HFFc6 (cell line): ENCODE measurements around the gene DRAXIN. TPM values are rescaled to one million over a fixed set of nuclear protein-coding genes. Genes with fewer than 3 reads are reported as not detected.

Source experiments
- DNase-seq: peaks from one replicate; pipeline ENCODE4 v3.0.0-alpha.2; 2018
- H3K27ac Mint-ChIP-seq: 2 replicates; pipeline ENCODE4 v1.8.0; 2020; ENCODE audit warnings: mild to moderate bottlenecking, mixed read lengths
- H3K27me3 Mint-ChIP-seq: 2 replicates; pipeline ENCODE4 v1.8.0; 2021; ENCODE audit warnings: mild to moderate bottlenecking, moderate library complexity, mixed read lengths; ENCODE audit not compliant: insufficient read depth
- H3K36me3 Mint-ChIP-seq: 2 replicates; pipeline ENCODE4 v1.8.0; 2021; ENCODE audit warnings: low read depth, mixed read lengths
- H3K4me1 Mint-ChIP-seq: 2 replicates; pipeline ENCODE4 v1.8.0; 2020; ENCODE audit warnings: low read depth, mixed read lengths
- H3K4me3 Mint-ChIP-seq: 2 replicates; pipeline ENCODE4 v1.8.0; 2020; ENCODE audit warnings: mild to moderate bottlenecking, moderate library complexity, mixed read lengths
- H3K9me3 Mint-ChIP-seq: 2 replicates; pipeline ENCODE4 v1.8.0; 2020; ENCODE audit warnings: mild to moderate bottlenecking, mixed read lengths
- CTCF ChIP-seq: fragments of 200-600 bp; sonication (generic); IDR thresholded peaks from 2 replicates; pipeline ENCODE4 v1.5.0; 2021; ENCODE audit warnings: antibody characterized with exemption, mild to moderate bottlenecking
- total RNA-seq, 6 experiments: library from RNA; stranded (reverse); fragmentation: NEBNext Ultra II Directional; extraction: Animal tissue kit (Norgen Biotek cat#: 25700); gene quantifications; 2 replicates in 1 of 6; 3 replicates in 5 of 6; pipeline ENCODE4 v1.2.3, GENCODE V29; 2021

DRAXIN gene
- total RNA-seq, 6 experiments from 2014 or later: not detected

GRCh38 chr1:11746795-11747487 is 55.4 kb downstream of the DRAXIN start:
- TF ChIP-seq CTCF: no peak
- H3K36me3 Mint-ChIP-seq: no peaks in the 10 kb centered on the region
- no peak overlapping the region for H3K27ac Mint-ChIP-seq
- peaks cover 13% of the 10 kb centered on the region for H3K4me1 Mint-ChIP-seq
- peaks cover 2% of the 10 kb centered on the region for H3K27me3 Mint-ChIP-seq
- no peak for DNase-seq
- no peak overlapping the region for H3K4me3 Mint-ChIP-seq
- no peaks in the 10 kb centered on the region for H3K9me3 Mint-ChIP-seq

GRCh38 chr1:11748294-11749202 is 57.0 kb downstream of the DRAXIN start:
- TF ChIP-seq CTCF: no peak
- Mint-ChIP-seq H3K4me3 (no peak overlapping the region), H3K9me3 (no peaks in the 10 kb centered on the region), H3K27me3 (peaks cover 16% of the 10 kb centered on the region), H3K4me1 (peaks cover 13% of the 10 kb centered on the region), H3K36me3 (no peaks in the 10 kb centered on the region), H3K27ac (no peak overlapping the region)
- DNase-seq: no peak

- TF ChIP-seq CTCF: peak; percentile 71
- DNase-seq: peak; percentile 17
- Mint-ChIP-seq H3K36me3 (no peaks in the 10 kb centered on the region), H3K9me3 (no peaks in the 10 kb centered on the region), H3K4me3 (no peak overlapping the region), H3K27me3 (peaks cover 18% of the 10 kb centered on the region), H3K27ac (no peak overlapping the region), H3K4me1 (peaks cover 19% of the 10 kb centered on the region)
These were observed 57.7 kb downstream of the DRAXIN start for GRCh38 chr1:11749203-11749689.

- peaks cover 21% of the 10 kb centered on the region for H3K27me3 Mint-ChIP-seq
- H3K4me3 Mint-ChIP-seq: no peak overlapping the region
- no peaks in the 10 kb centered on the region for H3K36me3 Mint-ChIP-seq
- TF ChIP-seq CTCF: no peak
- no peaks in the 10 kb centered on the region for H3K9me3 Mint-ChIP-seq
- H3K27ac Mint-ChIP-seq: no peak overlapping the region
- no peak for DNase-seq
- peaks cover 19% of the 10 kb centered on the region for H3K4me1 Mint-ChIP-seq
These were observed 58.5 kb downstream of the DRAXIN start for GRCh38 chr1:11749996-11750395.

GRCh38 chr1:11751087-11751486 is 59.6 kb downstream of the DRAXIN start:
- no peak for DNase-seq
- Mint-ChIP-seq H3K4me3 (no peak overlapping the region), H3K27me3 (peaks cover 28% of the 10 kb centered on the region), H3K27ac (no peak overlapping the region), H3K9me3 (no peaks in the 10 kb centered on the region), H3K36me3 (no peaks in the 10 kb centered on the region), H3K4me1 (peaks cover 14% of the 10 kb centered on the region)
- TF ChIP-seq CTCF: no peak
